Inferior parietal cortex (tissue), 1 donor: Measurements from ENCODE around the gene COL11A1.
"Not testable (repeated sequence)": the region's sequence is repeated elsewhere in the genome, so short reads cannot be mapped to it uniquely, and the experiment has no call there.

Source experiments
- DNase-seq: peaks from one replicate; pipeline ENCODE4 v3.0.0-alpha.2; 2016; ENCODE audit errors: extremely low spot score

The COL11A1 gene

GRCh38 chr1:102837551-102837950 is 270.8 kb downstream of the COL11A1 start:
- DNase-seq, result no peak

GRCh38 chr1:102836991-102837390 is 271.3 kb downstream of the COL11A1 start:
- DNase-seq, result no peak

GRCh38 chr1:102834688-102835320 is 273.5 kb downstream of the COL11A1 start:
- DNase-seq, result no peak

- no peak for DNase-seq
Measured at GRCh38 chr1:102833151-102833550, 275.2 kb downstream of the COL11A1 start.

- not testable (repeated sequence) for DNase-seq
Measured at GRCh38 chr1:102826706-102827105, 281.6 kb downstream of the COL11A1 start.
